ENCODE measurements around the gene FBLIM1.
"Not testable (repeated sequence)": the region's sequence is repeated elsewhere in the genome, so short reads cannot be mapped to it uniquely, and the experiment has no call there.

GRCh38 chr1:15828931-15829330 lies 70.3 kb downstream of the FBLIM1 start:
- not testable (repeated sequence) for TF ChIP-seq POLR2A (IDR thresholded peaks at IDR 0.05; ENCODE audit: low read depth, low read length); TAF1 (IDR thresholded peaks at IDR 0.05; ENCODE audit: low read depth, low read length); POLR2AphosphoS5 (IDR thresholded peaks at IDR 0.05; ENCODE audit: low read depth, low read length); SPI1 (IDR thresholded peaks at IDR 0.05; ENCODE audit: low read depth, low read length); POU2F2 (IDR thresholded peaks at IDR 0.05; ENCODE audit: low read depth, low read length); PAX5 (IDR thresholded peaks at IDR 0.05; ENCODE audit: insufficient read depth, low read length, severe bottlenecking)
